WTC11 (cell line): ENCODE data around the gene FRMD4A. TPM values are rescaled to one million over a fixed set of nuclear protein-coding genes. Genes with fewer than 3 reads are reported as not detected.

Source experiments
- ATAC-seq: fragments of 200-7000 bp; cut with Tn5 transposase; 2 replicates; pipeline ENCODE4 v1.10.0; 2021; ENCODE audit warnings: mild to moderate bottlenecking, moderate library complexity
- CTCF ChIA-PET: fragments of 300-600 bp; sonication (Branson Sonifier 250); formaldehyde crosslinking; loops from one replicate; lab custom pipeline; 2021; ENCODE audit warnings: antibody characterized with exemption; lab: Charles Lee
- POLR2A ChIA-PET: fragments of 350-600 bp; sonication (Branson Sonifier 250); formaldehyde crosslinking; loops from one replicate; lab custom pipeline; 2021; ENCODE audit warnings: antibody characterized with exemption; lab: Charles Lee
- DNase-seq: peaks from one replicate; pipeline ENCODE4 v3.0.0; 2021; ENCODE audit warnings: low spot score
- H3K27ac Mint-ChIP-seq: 2 replicates; pipeline ENCODE4 v1.8.0; 2021; ENCODE audit warnings: mixed read lengths
- H3K27me3 Mint-ChIP-seq: 2 replicates; pipeline ENCODE4 v1.8.0; 2021; ENCODE audit warnings: low read depth, mild to moderate bottlenecking, moderate library complexity, mixed read lengths
- H3K36me3 Mint-ChIP-seq: 2 replicates; pipeline ENCODE4 v1.8.0; 2021; ENCODE audit warnings: mixed read lengths
- H3K4me1 Mint-ChIP-seq: 2 replicates; pipeline ENCODE4 v1.8.0; 2022; ENCODE audit warnings: mixed read lengths
- H3K4me3 Mint-ChIP-seq: 2 replicates; pipeline ENCODE4 v1.8.0; 2021; ENCODE audit warnings: mild to moderate bottlenecking, moderate library complexity, mixed read lengths
- H3K9me3 Mint-ChIP-seq: 2 replicates; pipeline ENCODE4 v1.8.0; 2021; ENCODE audit warnings: mixed read lengths
- ELF4 ChIP-seq: sonication (generic); formaldehyde crosslinking; IDR thresholded peaks from 2 replicates; pipeline ENCODE4 v1.8.1; 2022; ENCODE audit warnings: low read depth, mild to moderate bottlenecking, moderate library complexity, missing genetic modification reagents
- FOXP1 ChIP-seq: sonication (generic); formaldehyde crosslinking; IDR thresholded peaks from 2 replicates; pipeline ENCODE4 v1.8.0; 2022; ENCODE audit warnings: missing genetic modification reagents, mild to moderate bottlenecking, moderate library complexity, borderline replicate concordance
- GRHL2 ChIP-seq: fragments of 250-450 bp; sonication (Bioruptor Pico); IDR thresholded peaks from 2 replicates; pipeline ENCODE4 v1.8.0; 2022; ENCODE audit warnings: mild to moderate bottlenecking, moderate library complexity; ENCODE audit not compliant: insufficient replicate concordance, severe bottlenecking
- JAZF1 ChIP-seq: fragments of 250-450 bp; sonication (Bioruptor Pico); IDR thresholded peaks from 2 replicates; pipeline ENCODE4 v1.9.0; 2021; ENCODE audit warnings: moderate library complexity, mild to moderate bottlenecking, inconsistent platforms
- NFYB ChIP-seq: sonication (generic); formaldehyde crosslinking; conservative IDR thresholded peaks from 2 replicates; pipeline ENCODE4 v1.8.0; 2022; ENCODE audit warnings: low read depth, missing genetic modification reagents
- SMAD3 ChIP-seq: sonication (generic); formaldehyde crosslinking; IDR thresholded peaks from 2 replicates; pipeline ENCODE4 v1.8.0; 2022; ENCODE audit warnings: missing genetic modification reagents, mild to moderate bottlenecking, borderline replicate concordance
- SMAD4 ChIP-seq: sonication (generic); formaldehyde crosslinking; IDR thresholded peaks from 2 replicates; pipeline ENCODE4 v1.8.0; 2022; ENCODE audit warnings: mild to moderate bottlenecking, missing genetic modification reagents
- TP53 ChIP-seq: sonication (generic); formaldehyde crosslinking; IDR thresholded peaks from 2 replicates; pipeline ENCODE4 v1.8.1; 2023; ENCODE audit warnings: mild to moderate bottlenecking, missing genetic modification reagents
- ZNF138 ChIP-seq: sonication (generic); formaldehyde crosslinking; conservative IDR thresholded peaks from 2 replicates; pipeline ENCODE4 v1.8.1; 2022; ENCODE audit warnings: mild to moderate bottlenecking, moderate library complexity, missing genetic modification reagents
- total RNA-seq: library from RNA; stranded (reverse); gene quantifications from 3 replicates; pipeline ENCODE4 v1.2.3, GENCODE V29; 2021
- TF ChIP-seq, protein P1 (sequence below): sonication (generic); formaldehyde crosslinking; IDR thresholded peaks from 2 replicates; pipeline ENCODE4 v1.8.0; 2023; ENCODE audit warnings: mild to moderate bottlenecking, missing genetic modification reagents
- TF ChIP-seq, protein P2 (sequence below): fragments of 200-600 bp; IDR thresholded peaks from 2 replicates; pipeline ENCODE4 v1.8.0; 2022; ENCODE audit warnings: antibody characterized with exemption
- TF ChIP-seq, protein P3 (sequence below): sonication (generic); formaldehyde crosslinking; IDR thresholded peaks from 2 replicates; pipeline ENCODE4 v1.8.1; 2023; ENCODE audit warnings: mild to moderate bottlenecking, missing genetic modification reagents, moderate library complexity
- TF ChIP-seq, protein P4 (sequence below): sonication (generic); formaldehyde crosslinking; IDR thresholded peaks from 2 replicates; pipeline ENCODE4 v1.8.1; 2023; ENCODE audit warnings: mild to moderate bottlenecking, missing genetic modification reagents
- TF ChIP-seq, protein P5 (sequence below): sonication (generic); formaldehyde crosslinking; conservative IDR thresholded peaks from 2 replicates; pipeline ENCODE4 v1.8.1; 2023; ENCODE audit warnings: mild to moderate bottlenecking, low read depth, missing genetic modification reagents, moderate library complexity

FRMD4A gene
- total RNA-seq, 1 experiment from 2014 or later, result 35.5 TPM

DNA sequence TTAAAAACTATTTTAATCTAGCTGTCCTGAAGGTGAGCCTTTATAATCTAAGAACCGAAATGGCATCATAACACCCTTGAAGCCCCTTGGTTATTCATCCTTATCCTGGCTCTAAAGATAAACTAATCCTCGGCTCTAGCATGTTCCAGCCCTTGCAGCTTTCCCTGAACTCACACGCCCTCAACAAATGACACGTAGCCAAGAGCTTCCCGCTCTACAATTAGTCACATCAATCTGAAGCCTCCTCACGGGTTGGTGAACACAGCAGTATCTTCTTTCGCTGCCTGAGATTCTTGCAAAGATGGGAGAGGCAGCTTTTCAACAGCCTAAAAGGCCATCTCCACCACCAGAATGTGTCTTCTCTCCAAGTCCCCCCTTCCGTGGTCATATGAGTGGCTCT lies 4.1 kb downstream of the FRMD4A start (continued):
- TF ChIP-seq, protein P1, sequence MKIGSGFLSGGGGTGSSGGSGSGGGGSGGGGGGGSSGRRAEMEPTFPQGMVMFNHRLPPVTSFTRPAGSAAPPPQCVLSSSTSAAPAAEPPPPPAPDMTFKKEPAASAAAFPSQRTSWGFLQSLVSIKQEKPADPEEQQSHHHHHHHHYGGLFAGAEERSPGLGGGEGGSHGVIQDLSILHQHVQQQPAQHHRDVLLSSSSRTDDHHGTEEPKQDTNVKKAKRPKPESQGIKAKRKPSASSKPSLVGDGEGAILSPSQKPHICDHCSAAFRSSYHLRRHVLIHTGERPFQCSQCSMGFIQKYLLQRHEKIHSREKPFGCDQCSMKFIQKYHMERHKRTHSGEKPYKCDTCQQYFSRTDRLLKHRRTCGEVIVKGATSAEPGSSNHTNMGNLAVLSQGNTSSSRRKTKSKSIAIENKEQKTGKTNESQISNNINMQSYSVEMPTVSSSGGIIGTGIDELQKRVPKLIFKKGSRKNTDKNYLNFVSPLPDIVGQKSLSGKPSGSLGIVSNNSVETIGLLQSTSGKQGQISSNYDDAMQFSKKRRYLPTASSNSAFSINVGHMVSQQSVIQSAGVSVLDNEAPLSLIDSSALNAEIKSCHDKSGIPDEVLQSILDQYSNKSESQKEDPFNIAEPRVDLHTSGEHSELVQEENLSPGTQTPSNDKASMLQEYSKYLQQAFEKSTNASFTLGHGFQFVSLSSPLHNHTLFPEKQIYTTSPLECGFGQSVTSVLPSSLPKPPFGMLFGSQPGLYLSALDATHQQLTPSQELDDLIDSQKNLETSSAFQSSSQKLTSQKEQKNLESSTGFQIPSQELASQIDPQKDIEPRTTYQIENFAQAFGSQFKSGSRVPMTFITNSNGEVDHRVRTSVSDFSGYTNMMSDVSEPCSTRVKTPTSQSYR (CRISPR knock-in tag), result no peak
- no peak for TF ChIP-seq JAZF1 (CRISPR knock-in tag)
- no peak for TF ChIP-seq SMAD4 (CRISPR knock-in tag)
- no peak for TF ChIP-seq SMAD3 (CRISPR knock-in tag)

DNA sequence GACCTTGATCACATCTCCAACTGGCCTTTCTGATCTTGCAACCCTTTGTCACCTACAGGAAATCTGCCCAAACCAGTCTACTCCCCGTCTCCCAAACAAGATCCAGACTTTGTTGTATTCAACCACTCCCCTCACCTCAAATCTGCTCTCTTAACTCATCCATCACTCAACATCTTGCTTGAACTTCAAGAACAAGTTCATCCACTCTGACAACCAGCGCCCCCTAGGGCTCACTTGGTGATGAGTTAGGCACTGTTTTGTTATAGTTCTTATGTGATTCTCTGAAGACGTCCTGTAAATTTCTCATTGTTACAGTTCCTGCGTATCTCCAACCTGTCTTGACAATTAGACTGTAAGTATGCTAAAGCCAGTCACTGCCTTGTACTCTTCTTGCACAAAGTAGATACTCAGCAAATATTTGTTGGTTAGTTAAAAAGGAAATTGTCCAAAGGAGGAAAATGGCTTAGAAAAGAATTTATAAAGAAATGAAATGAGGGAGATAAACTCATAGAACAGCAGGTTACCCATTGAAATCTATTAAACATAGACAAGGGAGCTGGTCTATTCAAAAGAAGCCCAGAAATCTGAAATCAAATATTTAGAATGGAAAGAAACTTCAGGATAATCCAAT lies 5.3 kb downstream of the FRMD4A start:
- H3K9me3 Mint-ChIP-seq, result no peaks in the 10 kb centered on the region
- DNase-seq (peak; percentile 89), ATAC-seq (peak; percentile 56)
- TF ChIP-seq, protein P2, sequence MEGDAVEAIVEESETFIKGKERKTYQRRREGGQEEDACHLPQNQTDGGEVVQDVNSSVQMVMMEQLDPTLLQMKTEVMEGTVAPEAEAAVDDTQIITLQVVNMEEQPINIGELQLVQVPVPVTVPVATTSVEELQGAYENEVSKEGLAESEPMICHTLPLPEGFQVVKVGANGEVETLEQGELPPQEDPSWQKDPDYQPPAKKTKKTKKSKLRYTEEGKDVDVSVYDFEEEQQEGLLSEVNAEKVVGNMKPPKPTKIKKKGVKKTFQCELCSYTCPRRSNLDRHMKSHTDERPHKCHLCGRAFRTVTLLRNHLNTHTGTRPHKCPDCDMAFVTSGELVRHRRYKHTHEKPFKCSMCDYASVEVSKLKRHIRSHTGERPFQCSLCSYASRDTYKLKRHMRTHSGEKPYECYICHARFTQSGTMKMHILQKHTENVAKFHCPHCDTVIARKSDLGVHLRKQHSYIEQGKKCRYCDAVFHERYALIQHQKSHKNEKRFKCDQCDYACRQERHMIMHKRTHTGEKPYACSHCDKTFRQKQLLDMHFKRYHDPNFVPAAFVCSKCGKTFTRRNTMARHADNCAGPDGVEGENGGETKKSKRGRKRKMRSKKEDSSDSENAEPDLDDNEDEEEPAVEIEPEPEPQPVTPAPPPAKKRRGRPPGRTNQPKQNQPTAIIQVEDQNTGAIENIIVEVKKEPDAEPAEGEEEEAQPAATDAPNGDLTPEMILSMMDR, result peak; percentile 79
- TF ChIP-seq FOXP1 (CRISPR knock-in tag), result no peak
- H3K4me3 Mint-ChIP-seq, result no peak overlapping the region
- no peaks in the 10 kb centered on the region for H3K36me3 Mint-ChIP-seq
- H3K27me3 Mint-ChIP-seq, result peaks cover under 1% of the 10 kb centered on the region; the same call in 1 of the 2 replicates
- H3K4me1 Mint-ChIP-seq, result peaks cover 31% of the 10 kb centered on the region
- ChIA-PET POLR2A (interaction anchor here (0.8 kb wide), 1 partner anchor 71 kb away, joined by 3 read pairs; no protein-coding TSS in a partner anchor), CTCF (interaction anchor here (1.4 kb wide), 1 partner anchor 125 kb away, joined by 9 read pairs; no protein-coding TSS in a partner anchor)
- H3K27ac Mint-ChIP-seq, result no peak overlapping the region

DNA sequence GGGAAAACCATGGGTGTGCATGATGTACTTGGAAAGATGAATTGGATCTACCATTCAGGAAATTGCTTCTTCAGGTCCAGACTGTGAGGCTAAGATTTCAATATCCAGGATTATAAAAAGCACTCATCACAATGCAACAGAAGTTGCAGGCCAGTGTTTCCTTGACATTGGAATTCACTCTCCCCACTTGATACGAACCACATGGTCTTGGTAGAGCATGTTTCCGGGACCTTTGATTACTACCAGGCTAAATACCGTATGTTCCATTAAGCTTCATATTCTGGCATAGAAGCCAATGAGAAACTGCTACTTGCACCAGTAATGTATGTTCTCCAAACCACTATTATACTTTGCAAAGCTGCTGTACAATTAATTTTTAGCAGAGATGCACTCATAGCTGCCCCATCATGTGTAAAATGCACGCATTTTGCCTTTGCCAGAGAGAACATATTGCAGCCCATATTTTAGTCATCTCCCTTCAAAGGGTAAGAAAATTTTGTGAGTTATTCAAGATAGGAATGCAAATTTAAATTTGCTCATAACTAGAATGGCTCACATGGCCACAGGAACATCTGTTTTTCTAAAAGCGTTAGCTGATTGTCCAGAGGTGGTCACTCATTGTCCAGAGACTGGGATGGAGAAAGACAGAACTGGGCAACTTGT lies 8.1 kb downstream of the FRMD4A start:
- TF ChIP-seq TP53 (CRISPR knock-in tag) (no peak), ZNF138 (CRISPR knock-in tag) (no peak), ELF4 (CRISPR knock-in tag) (no peak), GRHL2 (no peak), SMAD4 (CRISPR knock-in tag) (no peak), NFYB (CRISPR knock-in tag) (no peak)
- TF ChIP-seq, protein P3, sequence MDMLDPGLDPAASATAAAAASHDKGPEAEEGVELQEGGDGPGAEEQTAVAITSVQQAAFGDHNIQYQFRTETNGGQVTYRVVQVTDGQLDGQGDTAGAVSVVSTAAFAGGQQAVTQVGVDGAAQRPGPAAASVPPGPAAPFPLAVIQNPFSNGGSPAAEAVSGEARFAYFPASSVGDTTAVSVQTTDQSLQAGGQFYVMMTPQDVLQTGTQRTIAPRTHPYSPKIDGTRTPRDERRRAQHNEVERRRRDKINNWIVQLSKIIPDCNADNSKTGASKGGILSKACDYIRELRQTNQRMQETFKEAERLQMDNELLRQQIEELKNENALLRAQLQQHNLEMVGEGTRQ (CRISPR knock-in tag), result no peak
- TF ChIP-seq, protein P4, sequence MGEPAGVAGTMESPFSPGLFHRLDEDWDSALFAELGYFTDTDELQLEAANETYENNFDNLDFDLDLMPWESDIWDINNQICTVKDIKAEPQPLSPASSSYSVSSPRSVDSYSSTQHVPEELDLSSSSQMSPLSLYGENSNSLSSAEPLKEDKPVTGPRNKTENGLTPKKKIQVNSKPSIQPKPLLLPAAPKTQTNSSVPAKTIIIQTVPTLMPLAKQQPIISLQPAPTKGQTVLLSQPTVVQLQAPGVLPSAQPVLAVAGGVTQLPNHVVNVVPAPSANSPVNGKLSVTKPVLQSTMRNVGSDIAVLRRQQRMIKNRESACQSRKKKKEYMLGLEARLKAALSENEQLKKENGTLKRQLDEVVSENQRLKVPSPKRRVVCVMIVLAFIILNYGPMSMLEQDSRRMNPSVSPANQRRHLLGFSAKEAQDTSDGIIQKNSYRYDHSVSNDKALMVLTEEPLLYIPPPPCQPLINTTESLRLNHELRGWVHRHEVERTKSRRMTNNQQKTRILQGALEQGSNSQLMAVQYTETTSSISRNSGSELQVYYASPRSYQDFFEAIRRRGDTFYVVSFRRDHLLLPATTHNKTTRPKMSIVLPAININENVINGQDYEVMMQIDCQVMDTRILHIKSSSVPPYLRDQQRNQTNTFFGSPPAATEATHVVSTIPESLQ, result no peak
- TF ChIP-seq, protein P5, sequence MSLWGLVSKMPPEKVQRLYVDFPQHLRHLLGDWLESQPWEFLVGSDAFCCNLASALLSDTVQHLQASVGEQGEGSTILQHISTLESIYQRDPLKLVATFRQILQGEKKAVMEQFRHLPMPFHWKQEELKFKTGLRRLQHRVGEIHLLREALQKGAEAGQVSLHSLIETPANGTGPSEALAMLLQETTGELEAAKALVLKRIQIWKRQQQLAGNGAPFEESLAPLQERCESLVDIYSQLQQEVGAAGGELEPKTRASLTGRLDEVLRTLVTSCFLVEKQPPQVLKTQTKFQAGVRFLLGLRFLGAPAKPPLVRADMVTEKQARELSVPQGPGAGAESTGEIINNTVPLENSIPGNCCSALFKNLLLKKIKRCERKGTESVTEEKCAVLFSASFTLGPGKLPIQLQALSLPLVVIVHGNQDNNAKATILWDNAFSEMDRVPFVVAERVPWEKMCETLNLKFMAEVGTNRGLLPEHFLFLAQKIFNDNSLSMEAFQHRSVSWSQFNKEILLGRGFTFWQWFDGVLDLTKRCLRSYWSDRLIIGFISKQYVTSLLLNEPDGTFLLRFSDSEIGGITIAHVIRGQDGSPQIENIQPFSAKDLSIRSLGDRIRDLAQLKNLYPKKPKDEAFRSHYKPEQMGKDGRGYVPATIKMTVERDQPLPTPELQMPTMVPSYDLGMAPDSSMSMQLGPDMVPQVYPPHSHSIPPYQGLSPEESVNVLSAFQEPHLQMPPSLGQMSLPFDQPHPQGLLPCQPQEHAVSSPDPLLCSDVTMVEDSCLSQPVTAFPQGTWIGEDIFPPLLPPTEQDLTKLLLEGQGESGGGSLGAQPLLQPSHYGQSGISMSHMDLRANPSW (CRISPR knock-in tag), result no peak
- TF ChIP-seq, all 79 proteins: peak for 0
- Mint-ChIP-seq H3K9me3 (peaks cover 3% of the 10 kb centered on the region; the same call in 1 of the 2 replicates), H3K4me1 (peaks cover 15% of the 10 kb centered on the region), H3K36me3 (no peaks in the 10 kb centered on the region), H3K27ac (no peak overlapping the region), H3K27me3 (no peaks in the 10 kb centered on the region), H3K4me3 (no peak overlapping the region)
- DNase-seq, result no peak
- no peak for ATAC-seq
- CTCF ChIA-PET, result interaction anchor here (1.1 to 1.5 kb wide), 3 partner anchors 9 to 156 kb away, joined by 3 to 6 read pairs (median 3); no protein-coding TSS in a partner anchor
- POLR2A ChIA-PET, result no interaction called here
